IPS-18c (cell line): ENCODE measurements around the gene RAVER2.

Experiments
- H3K4me3 ChIP-seq: 2 replicates; pipeline ENCODE4 v1.7.0; 2013; ENCODE audit warnings: low read depth, mild to moderate bottlenecking, low read length, moderate library complexity; ENCODE audit not compliant: insufficient read depth
- H3K9me3 ChIP-seq: one replicate; pipeline ENCODE4 v1.6.1; 2013; ENCODE audit warnings: mild to moderate bottlenecking, low read length, moderate library complexity; ENCODE audit not compliant: control insufficient read depth, insufficient read depth

The RAVER2 gene

DNA sequence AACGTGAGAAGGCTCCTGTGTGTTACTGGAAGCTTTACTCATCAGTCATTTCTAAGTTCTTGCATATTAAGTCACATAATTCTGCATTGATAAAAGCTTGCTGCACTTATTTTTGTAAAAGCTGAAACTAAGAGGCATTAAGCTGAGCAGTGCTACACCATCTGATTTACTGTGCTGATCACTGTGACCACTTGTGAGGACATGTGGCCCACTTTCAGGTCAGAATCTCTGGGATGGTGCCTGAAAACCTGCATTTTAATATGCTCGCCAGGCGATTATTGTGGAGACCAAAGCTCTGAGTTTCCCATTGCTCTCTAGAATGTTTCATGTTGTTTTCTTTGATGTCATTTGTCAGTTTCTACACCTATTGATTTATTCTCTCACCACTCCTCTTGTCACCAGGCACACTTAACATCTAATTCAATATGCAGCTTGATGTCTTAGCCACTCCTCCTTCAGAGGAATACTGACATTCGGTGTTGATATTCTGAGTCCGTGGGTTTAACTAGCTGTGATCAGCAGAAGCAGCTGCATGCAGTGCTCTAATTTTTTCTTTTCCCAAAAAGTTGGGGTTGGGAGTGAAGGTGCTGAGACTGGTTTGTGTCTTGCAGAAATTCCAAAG lies 85.3 kb downstream of the RAVER2 start:
- no peak overlapping the region for H3K4me3 ChIP-seq
- no peaks in the 10 kb centered on the region for H3K9me3 ChIP-seq

DNA sequence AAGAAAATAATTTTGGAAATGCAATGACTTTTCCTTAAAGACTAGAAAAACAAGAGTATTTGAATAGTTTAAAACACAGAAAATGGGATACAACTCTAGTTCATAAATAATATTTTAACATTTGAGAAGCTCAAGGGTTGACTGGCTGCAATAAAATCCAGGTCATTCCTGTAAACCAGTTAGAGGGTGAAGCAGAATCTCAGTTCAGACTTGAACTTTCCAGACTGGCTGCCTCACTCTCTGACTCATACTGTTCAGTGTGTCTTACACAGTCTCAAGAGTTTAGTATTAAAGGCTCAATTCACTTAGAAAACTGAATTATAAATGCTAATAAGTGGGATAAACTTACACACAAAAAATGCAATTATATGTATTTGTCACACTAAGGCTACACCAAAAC lies 89.9 kb downstream of the RAVER2 start:
- Histone ChIP-seq H3K9me3 (no peaks in the 10 kb centered on the region), H3K4me3 (no peak overlapping the region)

DNA sequence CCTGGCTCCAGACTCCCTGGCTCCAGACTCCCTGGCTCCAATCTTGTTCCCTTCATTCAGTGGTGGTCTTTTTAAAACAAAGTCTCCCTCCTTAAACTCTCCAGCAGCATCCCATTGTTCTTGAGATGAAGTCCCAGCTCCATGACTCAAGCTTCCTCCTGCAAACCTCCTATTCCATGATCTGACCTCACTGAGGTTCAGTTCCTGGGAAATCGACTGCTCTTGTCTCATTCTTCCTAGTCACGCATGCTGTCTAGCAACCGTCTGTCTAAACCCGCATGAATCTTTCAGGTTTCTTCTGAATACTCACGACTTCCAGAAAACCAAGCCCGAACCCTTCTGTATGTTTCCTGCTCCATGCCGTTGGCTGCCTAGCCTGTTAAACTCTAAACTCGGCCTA lies 91.9 kb downstream of the RAVER2 start:
- Histone ChIP-seq H3K9me3 (no peaks in the 10 kb centered on the region), H3K4me3 (no peak overlapping the region)

DNA sequence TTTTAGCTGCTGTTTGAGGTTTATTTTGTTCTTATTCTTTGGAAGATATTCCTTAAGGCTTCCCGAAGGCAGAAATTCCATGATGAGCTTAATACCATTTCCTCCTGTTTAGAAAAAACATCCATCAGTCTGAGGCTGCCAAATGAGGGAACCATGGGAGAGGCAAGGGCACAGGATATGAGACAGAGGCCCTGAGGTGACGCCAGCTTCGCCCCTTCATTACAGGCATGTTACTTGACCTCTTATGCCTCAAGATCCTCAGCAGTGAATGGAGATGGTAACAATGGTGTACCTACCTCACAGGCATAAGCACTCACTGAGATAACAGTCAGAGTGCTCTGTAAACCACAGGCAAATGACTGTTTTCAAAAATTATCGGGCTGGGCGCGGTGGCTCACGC lies 93.6 kb downstream of the RAVER2 start:
- H3K9me3 ChIP-seq: no peaks in the 10 kb centered on the region

DNA sequence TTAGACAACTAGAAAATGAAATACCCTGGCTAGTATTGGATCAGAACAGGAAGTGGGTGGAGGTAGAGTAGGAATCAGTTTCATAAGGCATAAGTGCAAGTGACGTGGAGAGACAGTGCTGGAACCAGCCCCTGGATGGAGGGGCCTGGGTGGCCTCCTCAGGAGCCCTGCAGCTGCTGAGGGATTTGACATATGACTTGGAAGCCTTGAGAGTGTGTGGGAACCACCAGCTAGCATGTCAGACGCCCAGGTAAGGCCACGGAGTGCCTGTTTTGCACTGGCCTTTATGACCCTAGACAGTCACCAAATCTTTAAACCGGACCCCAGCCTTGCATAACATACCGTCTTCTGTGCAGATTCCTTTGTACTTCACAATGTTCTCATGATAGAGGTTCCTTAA lies 94.4 kb downstream of the RAVER2 start:
- H3K4me3 ChIP-seq: no peak overlapping the region
- H3K9me3 ChIP-seq: no peaks in the 10 kb centered on the region

More for the DNA sequence above, 93.6 kb downstream of the RAVER2 start:
- no peak overlapping the region for H3K4me3 ChIP-seq

DNA sequence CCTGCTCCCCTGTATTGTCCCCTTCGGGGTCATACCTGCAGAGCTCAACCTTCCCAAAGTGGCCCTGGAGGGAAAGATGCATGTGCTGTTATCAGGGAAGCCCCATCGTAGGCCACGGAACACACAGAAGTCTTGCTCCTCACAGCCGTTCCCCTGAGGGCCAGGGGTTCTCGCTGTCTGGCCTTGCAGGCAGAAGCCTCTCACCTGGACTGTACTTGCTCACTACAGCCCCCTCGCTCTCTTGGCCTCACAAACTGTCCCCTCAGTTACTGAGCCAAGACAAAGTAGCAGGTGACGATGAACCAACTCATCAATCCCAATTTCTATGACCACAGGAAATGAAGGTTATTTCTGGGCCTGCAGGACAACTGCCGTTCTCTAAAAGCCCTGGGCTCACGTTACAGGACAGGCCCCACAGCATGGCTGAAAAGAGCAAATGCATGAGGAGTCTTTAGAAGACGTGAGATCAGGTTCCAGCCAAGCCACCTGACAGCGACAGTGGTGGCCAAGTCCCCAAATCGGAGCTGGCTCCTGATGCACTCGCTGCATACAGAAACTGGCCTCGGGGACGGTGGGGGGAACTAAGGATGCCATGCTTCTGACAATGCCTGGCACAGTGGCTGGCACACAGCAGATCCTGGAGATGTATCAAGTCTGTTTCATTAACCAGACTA lies 95.0 kb downstream of the RAVER2 start:
- no peak overlapping the region for H3K4me3 ChIP-seq
- H3K9me3 ChIP-seq: no peaks in the 10 kb centered on the region

DNA sequence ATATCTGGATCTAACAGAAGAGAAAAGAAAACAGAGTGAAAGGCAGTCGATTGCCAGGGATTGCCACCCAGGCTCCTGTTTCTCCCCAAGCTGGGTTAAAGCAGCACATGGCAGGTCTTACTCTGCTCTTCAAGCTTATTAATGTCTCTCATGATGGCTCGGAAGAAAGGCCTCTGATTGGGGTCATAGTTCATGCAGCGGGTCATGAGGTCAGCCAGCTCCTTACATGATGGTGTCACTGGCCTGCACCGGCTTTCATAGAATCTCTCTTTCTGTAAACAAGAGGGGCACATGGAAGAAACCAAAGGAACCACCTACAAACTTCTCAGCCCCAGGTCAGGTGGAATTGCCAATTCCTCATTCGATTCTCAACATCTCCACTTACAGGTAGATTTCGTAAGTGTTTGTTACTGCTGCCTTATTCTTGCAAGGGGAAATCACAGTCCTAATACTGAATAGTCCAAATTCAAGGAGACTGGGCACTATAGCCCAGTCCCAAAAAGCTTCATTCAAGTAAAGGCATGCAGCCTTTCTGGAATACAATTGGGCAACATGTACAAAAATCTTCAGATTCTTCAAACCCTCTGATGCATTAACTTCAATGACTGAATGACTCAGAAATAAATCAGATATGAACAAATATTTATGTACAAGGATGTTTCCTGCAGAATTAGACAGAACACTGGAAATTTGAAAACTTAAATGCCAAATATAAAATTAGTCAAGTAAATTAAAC lies 96.6 kb downstream of the RAVER2 start:
- H3K4me3 ChIP-seq: no peak overlapping the region
- no peaks in the 10 kb centered on the region for H3K9me3 ChIP-seq

DNA sequence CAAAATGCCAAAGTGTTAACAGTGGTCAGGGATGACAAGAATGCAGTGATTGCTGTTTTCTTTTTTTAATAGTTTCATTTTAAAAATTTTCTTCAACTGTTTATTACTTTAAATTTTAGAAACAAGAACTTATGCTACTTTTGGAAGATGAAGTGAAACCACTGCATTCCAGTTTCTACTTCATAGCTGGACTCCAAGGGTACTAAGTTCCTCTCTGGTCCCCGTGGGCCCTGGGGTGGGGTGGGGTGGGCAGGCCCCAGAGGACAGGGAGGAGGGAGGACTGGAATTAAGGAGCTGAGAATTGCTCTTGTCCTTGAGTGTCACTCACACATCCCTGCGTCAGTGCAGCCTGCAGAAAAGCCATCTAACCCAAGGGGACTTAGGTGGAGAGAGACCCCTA lies 97.3 kb downstream of the RAVER2 start:
- Histone ChIP-seq H3K9me3 (no peaks in the 10 kb centered on the region), H3K4me3 (no peak overlapping the region)

DNA sequence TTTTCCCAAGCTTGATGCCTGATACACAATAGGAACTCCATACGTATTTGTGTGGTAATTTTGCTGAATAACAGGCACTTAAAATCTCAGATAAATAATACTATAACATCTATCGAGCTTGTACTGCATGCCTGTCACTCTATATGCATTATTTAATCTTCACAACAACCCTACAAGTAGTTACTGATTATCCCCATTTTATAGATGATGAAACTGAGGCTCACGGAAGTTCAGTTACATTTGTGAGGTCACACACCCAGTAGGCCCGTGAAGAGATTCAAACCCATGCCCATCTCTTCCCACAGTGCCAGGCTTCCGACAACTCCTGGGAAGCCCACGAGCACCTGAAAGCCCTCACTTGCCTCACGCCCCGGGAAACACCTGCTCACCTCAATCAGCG lies 98.8 kb downstream of the RAVER2 start:
- Histone ChIP-seq H3K9me3 (no peaks in the 10 kb centered on the region), H3K4me3 (no peak overlapping the region)

DNA sequence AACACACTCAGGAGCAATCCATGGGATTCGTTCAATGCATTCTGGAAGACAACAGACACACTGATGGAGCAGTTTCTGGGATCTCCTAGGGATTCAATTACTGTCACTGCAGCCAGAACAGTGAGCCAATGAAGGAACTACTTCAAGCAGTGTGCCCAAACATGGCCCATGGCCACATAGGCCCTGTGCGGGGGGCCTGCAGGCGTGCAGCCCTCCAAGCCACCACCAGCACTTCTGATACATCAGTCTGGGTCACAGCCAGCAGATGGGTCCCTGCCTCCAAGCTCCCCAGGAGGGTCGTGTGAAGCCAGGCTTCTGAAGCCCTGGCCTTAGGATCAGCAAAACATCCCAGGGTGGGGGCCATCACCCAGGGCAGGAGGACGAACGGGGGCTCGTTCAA lies 99.3 kb downstream of the RAVER2 start:
- Histone ChIP-seq H3K4me3 (no peak overlapping the region), H3K9me3 (no peaks in the 10 kb centered on the region)

DNA sequence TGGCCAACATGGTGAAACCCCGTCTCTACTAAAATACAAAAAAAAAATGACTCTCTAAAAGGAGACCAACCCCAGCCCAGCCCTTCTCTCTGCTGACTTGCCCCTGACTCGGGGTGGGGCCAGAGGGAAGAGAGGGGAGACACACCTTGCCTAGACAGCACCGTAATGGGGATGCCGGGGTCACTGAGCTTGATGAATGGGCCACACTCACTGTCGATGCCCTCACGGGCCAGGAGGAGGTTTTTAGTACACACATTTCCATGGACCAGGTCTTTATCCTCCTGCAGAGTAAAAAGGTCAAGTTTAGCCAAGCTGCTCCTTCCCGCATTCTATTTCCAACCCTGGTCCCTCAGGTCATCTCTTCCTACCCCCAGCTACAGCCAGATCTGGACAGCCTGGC lies 99.7 kb downstream of the RAVER2 start:
- H3K9me3 ChIP-seq: no peaks in the 10 kb centered on the region
- H3K4me3 ChIP-seq: no peak overlapping the region

DNA sequence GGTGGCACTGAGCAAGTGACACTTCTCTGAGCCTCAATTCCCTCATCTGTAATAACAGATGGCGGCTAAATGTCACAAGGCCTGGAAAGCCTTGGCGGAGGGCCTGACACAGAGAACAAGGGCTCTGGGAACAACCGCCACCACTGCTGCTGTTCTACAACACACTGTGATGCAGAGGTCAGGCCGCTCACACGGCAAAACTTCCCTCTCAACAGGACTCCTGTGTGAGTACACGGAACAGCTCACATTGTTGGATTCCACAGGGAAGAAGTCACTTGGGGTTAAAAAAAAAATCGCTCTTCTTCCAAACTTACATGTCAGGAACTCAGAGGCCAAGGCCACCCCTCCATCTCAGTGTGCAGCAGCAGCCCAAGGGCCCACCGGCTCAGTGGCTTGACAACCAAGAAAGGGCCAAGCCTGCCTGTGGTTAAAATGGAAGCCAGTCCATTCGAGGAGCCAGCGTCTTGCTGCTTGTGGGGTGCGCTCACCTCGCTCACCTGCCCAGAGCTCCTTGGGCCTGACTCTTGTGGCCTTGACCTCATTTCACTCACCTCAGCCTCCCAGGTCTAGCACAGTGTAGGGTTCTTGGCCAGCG lies 101.1 kb downstream of the RAVER2 start:
- Histone ChIP-seq H3K4me3 (no peak overlapping the region), H3K9me3 (no peaks in the 10 kb centered on the region)

DNA sequence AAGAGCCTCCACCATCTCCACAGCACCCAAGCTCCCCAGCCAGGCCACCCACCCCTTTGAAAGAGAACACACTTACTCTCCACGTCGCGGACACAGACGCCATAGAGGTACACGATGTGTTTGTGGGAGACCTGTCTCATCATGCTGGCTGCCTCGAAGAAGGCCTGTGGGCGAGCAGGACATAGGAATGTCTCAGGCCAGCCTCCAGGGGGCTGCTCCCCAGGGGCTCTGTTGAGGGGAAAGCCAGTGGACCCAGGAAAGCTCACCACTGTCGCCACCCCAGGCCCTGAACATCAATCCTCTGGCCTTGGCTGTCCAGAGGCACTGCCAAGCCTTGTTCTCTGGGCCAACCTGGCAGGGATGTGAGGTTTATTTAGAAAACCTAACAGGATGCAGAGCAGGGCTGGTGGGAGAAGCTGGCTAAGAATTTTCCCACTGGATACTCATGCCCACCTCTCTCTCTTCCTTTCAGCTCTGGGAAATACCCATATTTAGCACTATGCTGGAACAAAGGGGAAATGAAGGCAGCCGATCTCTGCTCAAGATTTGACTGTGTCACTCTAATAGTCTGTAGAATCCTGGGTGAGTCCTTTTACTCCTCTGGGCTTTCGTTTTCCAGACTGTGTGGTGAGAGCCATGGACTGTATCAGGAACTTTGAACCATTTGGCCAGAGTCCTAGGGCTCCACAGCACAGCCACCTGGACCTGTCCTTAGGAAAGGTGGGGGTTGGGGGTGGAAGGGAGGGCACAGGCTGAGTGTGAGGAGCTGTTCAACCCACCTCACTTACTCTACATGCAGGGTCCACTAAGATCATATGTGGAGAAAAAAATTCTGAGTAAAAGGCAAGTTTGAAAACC lies 101.9 kb downstream of the RAVER2 start:
- Histone ChIP-seq H3K9me3 (no peaks in the 10 kb centered on the region), H3K4me3 (no peak overlapping the region)

DNA sequence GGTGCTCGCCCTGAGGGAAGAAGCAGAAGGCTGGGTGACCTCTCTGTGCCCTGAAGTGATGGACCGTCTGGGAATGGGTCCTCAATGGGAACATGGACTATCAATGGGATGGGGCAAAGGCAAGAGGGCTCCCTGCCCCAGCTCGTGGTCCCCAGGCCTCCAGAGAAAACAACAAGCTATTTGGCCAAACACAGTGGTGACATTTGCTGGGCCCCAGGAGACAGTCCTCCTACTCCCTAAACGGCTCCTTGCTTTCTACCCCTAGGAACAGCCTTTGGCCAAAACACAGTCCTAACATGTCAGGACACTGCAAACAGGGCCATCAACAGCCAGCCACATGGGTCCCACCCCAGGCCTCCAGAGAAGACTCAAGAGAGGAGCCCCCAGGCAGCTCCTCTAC lies 102.8 kb downstream of the RAVER2 start:
- Histone ChIP-seq H3K9me3 (no peaks in the 10 kb centered on the region), H3K4me3 (no peak overlapping the region)

DNA sequence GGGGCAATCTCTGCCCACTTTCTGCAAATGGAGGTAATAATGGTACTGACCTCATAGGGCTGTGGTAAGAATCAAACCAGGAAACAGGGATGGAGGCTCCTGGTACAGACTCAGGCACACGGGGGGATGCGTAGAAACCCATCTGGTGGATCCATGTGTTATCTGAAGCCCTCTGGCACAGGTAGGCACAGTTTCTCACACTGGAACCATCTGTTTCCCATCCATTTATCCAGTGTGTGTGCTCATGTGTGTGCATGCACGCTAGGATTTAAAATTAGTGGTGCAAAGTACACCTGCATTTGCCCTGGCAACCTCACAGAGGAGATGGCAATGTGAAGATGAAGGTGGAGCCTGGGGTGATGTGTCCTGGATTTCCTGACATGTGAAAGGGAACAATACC lies 103.3 kb downstream of the RAVER2 start:
- H3K9me3 ChIP-seq: no peaks in the 10 kb centered on the region
- no peak overlapping the region for H3K4me3 ChIP-seq

DNA sequence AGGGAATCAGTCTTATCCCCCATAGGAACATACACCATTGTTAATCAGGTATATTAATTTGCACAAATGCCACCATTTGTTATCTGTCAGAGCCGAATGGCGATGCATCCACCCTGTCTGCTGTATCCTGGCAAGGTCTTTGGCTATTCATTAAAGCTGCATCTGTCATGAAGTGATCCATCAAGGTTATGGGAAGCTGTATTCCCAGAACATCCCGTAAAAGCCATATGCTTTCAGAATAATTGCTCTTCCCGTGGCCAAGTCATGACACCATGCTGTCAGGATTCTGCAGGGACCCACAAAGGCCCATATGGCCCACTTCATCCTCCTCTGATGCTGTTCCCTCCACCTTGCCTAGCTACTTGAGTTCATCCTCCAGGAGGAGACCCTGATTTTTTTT lies 103.9 kb downstream of the RAVER2 start:
- H3K9me3 ChIP-seq: no peaks in the 10 kb centered on the region
- no peak overlapping the region for H3K4me3 ChIP-seq

DNA sequence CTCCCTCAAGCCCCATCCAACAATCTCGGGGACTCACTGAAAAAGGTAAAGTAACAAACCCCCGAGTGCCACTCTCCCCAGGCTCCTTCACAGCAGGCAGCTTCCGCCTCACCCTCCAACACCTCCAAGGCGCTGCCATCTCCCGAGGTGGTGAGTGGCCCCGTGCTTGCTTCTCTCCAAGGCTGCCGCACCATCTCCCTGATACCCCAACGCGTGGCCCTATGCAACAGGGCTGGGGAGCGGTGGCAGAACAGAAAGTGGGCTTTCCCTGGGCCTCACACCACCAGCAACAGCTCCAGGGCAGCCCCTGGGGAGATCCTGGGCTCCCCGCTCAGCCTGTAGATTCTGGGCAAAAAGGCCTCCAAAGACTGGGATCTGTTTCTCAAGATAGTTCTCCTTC lies 105.1 kb downstream of the RAVER2 start:
- no peaks in the 10 kb centered on the region for H3K9me3 ChIP-seq
- H3K4me3 ChIP-seq: no peak overlapping the region
